PC-3 (cell line): ENCODE data around the gene EPN2. TPM values are rescaled to one million over a fixed set of nuclear protein-coding genes. Genes with fewer than 3 reads are reported as not detected.

Experiments used
- ATAC-seq: fragments of 200-7000 bp; cut with Tn5 transposase; 2 replicates; pipeline ENCODE4 v1.9.1; 2020; ENCODE audit warnings: mild to moderate bottlenecking, moderate library complexity
- BruUV-seq: library from RNA; stranded (reverse); fragments of 400-500 nt; replicated peaks from 2 replicates; lab custom pipeline; 2021; lab: Mats Ljungman, UMichigan
- CTCF ChIA-PET: fragments of 300-600 bp; sonication (Branson Sonifier 250); formaldehyde crosslinking; loops from one replicate; lab custom pipeline; 2022; ENCODE audit warnings: antibody characterized with exemption; lab: Charles Lee
- POLR2A ChIA-PET: fragments of 300-600 bp; sonication (Branson Sonifier 250); formaldehyde crosslinking; loops from one replicate; lab custom pipeline; 2022; ENCODE audit warnings: antibody characterized with exemption; ENCODE audit not compliant: unreplicated experiment; lab: Charles Lee
- DNase-seq: peaks from one replicate; pipeline ENCODE4 v3.0.0-alpha.2; 2015
- H2AFZ ChIP-seq: fragments of 300-600 bp; sonication (generic); 2 replicates; pipeline ENCODE4 v1.6.0; 2016; ENCODE audit warnings: antibody characterized with exemption, low read length
- H3F3A ChIP-seq: fragments of 300-600 bp; sonication (generic); one replicate; pipeline ENCODE4 v1.6.0; 2017; ENCODE audit warnings: antibody characterized with exemption, low read length, control low read depth, mild to moderate bottlenecking; ENCODE audit not compliant: unreplicated experiment
- H3K27ac ChIP-seq: fragments of 300-600 bp; sonication (generic); 2 replicates; pipeline ENCODE4 v1.5.1; 2016; ENCODE audit warnings: mild to moderate bottlenecking, low read length
- H3K27me3 ChIP-seq: fragments of 300-600 bp; sonication (generic); 2 replicates; pipeline ENCODE4 v1.6.1; 2016; ENCODE audit warnings: low read length, mixed read lengths
- H3K36me3 ChIP-seq: fragments of 300-600 bp; sonication (generic); 2 replicates; pipeline ENCODE4 v1.6.1; 2016; ENCODE audit warnings: low read depth, mixed run types, low read length, mixed read lengths
- H3K4me1 ChIP-seq: fragments of 300-600 bp; sonication (generic); 2 replicates; pipeline ENCODE4 v1.5.1; 2016; ENCODE audit warnings: low read length; ENCODE audit not compliant: insufficient read depth
- H3K4me2 ChIP-seq: fragments of 300-600 bp; sonication (generic); 2 replicates; pipeline ENCODE4 v1.6.0; 2016; ENCODE audit warnings: low read length
- H3K4me3 ChIP-seq: fragments of 300-600 bp; sonication (generic); 2 replicates; pipeline ENCODE4 v1.5.1; 2016; ENCODE audit warnings: mild to moderate bottlenecking, low read length, mixed read lengths
- H3K79me2 ChIP-seq: fragments of 300-600 bp; sonication (generic); 2 replicates; pipeline ENCODE4 v1.6.1; 2017; ENCODE audit warnings: low read length, mixed read lengths
- H3K9ac ChIP-seq: fragments of 300-600 bp; sonication (generic); 2 replicates; pipeline ENCODE4 v1.6.0; 2016; ENCODE audit warnings: mild to moderate bottlenecking, low read length
- H3K9me2 ChIP-seq: fragments of 300-600 bp; sonication (generic); replicated peaks from 2 replicates; pipeline ENCODE4 v1.6.1; 2016; ENCODE audit warnings: mixed run types, low read length, mixed read lengths
- H3K9me3 ChIP-seq: fragments of 300-600 bp; sonication (generic); 2 replicates; pipeline ENCODE4 v1.6.1; 2016; ENCODE audit warnings: low read length, mixed read lengths
- H4K20me1 ChIP-seq: fragments of 300-600 bp; sonication (generic); 2 replicates; pipeline ENCODE4 v1.6.1; 2016; ENCODE audit warnings: low read length, mixed read lengths
- CTCF ChIP-seq: fragments of 300-600 bp; sonication (generic); conservative IDR thresholded peaks from 2 replicates; pipeline ENCODE4 v1.5.1; 2017; ENCODE audit warnings: antibody characterized with exemption, low read depth, mild to moderate bottlenecking, low read length
- EZH2 ChIP-seq: fragments of 300-600 bp; sonication (generic); IDR thresholded peaks from one replicate; pipeline ENCODE4 v1.6.1; 2017; ENCODE audit warnings: antibody characterized with exemption, mild to moderate bottlenecking, low read length; ENCODE audit not compliant: unreplicated experiment
- EZH2phosphoT487 ChIP-seq: fragments of 300-600 bp; sonication (generic); IDR thresholded peaks from 2 replicates; pipeline ENCODE4 v1.6.1; 2018; ENCODE audit warnings: mild to moderate bottlenecking, antibody characterized with exemption, low read length, borderline replicate concordance
- intact Hi-C: fragments of 100-400 bp; cut with micrococcal nuclease; formaldehyde crosslinking; loops from 2 replicates; pipeline ENCODE4 v1.9.0; 2023
- total RNA-seq: library from RNA; depleted of rRNA; stranded (reverse); fragments of >200 nt; gene quantifications from 2 replicates; pipeline ENCODE4 v1.2.3, GENCODE V29; 2014

Gene EPN2
- total RNA-seq, 1 experiment from 2014 or later, result 46.4 TPM

- Histone ChIP-seq H3K4me2 (no peak overlapping the region), H3K4me3 (no peak overlapping the region), H3K9me2 (no peaks in the 10 kb centered on the region), H3K4me1 (no peaks in the 10 kb centered on the region), H3K27me3 (no peaks in the 10 kb centered on the region), H3K9me3 (no peaks in the 10 kb centered on the region), H3K9ac (no peak overlapping the region), H3K79me2 (peaks cover 98% of the 10 kb centered on the region), H3K27ac (no peak overlapping the region), H3F3A (no peaks in the 10 kb centered on the region), H3K36me3 (peaks cover 14% of the 10 kb centered on the region), H2AFZ (no peak overlapping the region), H4K20me1 (peaks cover 22% of the 10 kb centered on the region; the same call in 1 of the 2 replicates)
- no peak for TF ChIP-seq EZH2
- no peak for TF ChIP-seq CTCF
- TF ChIP-seq EZH2phosphoT487, result no peak
- BruUV-seq, result no TSS peak
- intact Hi-C loops, result no loop called here
- ChIA-PET POLR2A (interaction anchor here (0.8 kb wide), 1 partner anchor 51 kb away, joined by 3 read pairs; no protein-coding TSS in a partner anchor), CTCF (no interaction called here)
- no peak for DNase-seq
- no peak for ATAC-seq
Measured at GRCh38 chr17:19255279-19255678, 18.1 kb downstream of the EPN2 start.

GRCh38 chr17:19258371-19258770 lies 21.2 kb downstream of the EPN2 start:
- peaks cover 95% of the 10 kb centered on the region for H3K79me2 ChIP-seq
- H3K27me3 ChIP-seq, result no peaks in the 10 kb centered on the region
- no peak overlapping the region for H3K4me3 ChIP-seq
- intact Hi-C loops, result no loop called here
- no peaks in the 10 kb centered on the region for H3F3A ChIP-seq
- H3K9me2 ChIP-seq, result no peaks in the 10 kb centered on the region
- peaks cover 15% of the 10 kb centered on the region; the same call in 1 of the 2 replicates for H3K4me1 ChIP-seq
- no TSS peak for BruUV-seq
- ChIA-PET POLR2A (no interaction called here), CTCF (no interaction called here)
- H3K4me2 ChIP-seq, result no peak overlapping the region
- no peak overlapping the region for H2AFZ ChIP-seq
- no peak for TF ChIP-seq CTCF
- TF ChIP-seq EZH2, result no peak
- TF ChIP-seq EZH2phosphoT487, result no peak
- ATAC-seq, result no peak
- no peak overlapping the region for H3K27ac ChIP-seq
- no peak overlapping the region for H3K9ac ChIP-seq
- no peaks in the 10 kb centered on the region for H3K36me3 ChIP-seq
- peaks cover 23% of the 10 kb centered on the region; the same call in 1 of the 2 replicates for H4K20me1 ChIP-seq
- no peak for DNase-seq
- no peaks in the 10 kb centered on the region for H3K9me3 ChIP-seq

- H3K79me2 ChIP-seq, result peaks cover 95% of the 10 kb centered on the region
- no peaks in the 10 kb centered on the region for H3K9me2 ChIP-seq
- POLR2A ChIA-PET, result no interaction called here
- H4K20me1 ChIP-seq, result peaks cover 37% of the 10 kb centered on the region; the same call in 1 of the 2 replicates
- no peak overlapping the region for H3K9ac ChIP-seq
- TF ChIP-seq CTCF (peak; percentile 61), EZH2phosphoT487 (no peak)
- BruUV-seq, result no TSS peak
- DNase-seq (peak; percentile 66), ATAC-seq (peak; percentile 43; the same call in 1 of the 2 replicates)
- no peaks in the 10 kb centered on the region for H3K9me3 ChIP-seq
- intact Hi-C loops, result no loop called here
- H2AFZ ChIP-seq, result no peak overlapping the region
- no peak overlapping the region for H3K27ac ChIP-seq
- H3K4me2 ChIP-seq, result no peak overlapping the region
- peaks cover 20% of the 10 kb centered on the region; the same call in 1 of the 2 replicates for H3K4me1 ChIP-seq
- no peak overlapping the region for H3K4me3 ChIP-seq
- no peaks in the 10 kb centered on the region for H3F3A ChIP-seq
- CTCF ChIA-PET, result no interaction called here
- H3K27me3 ChIP-seq, result no peaks in the 10 kb centered on the region
- H3K36me3 ChIP-seq, result no peaks in the 10 kb centered on the region
Measured at GRCh38 chr17:19260958-19261357, 23.8 kb downstream of the EPN2 start.
